Amniotic stem cell (primary cell): ENCODE data around the gene GGN.
"Not testable (repeated sequence)": the region's sequence is repeated elsewhere in the genome, so short reads cannot be mapped to it uniquely, and the experiment has no call there.

Experiments used
- DNase-seq: peaks from one replicate; lab custom pipeline; 2025; lab: John Stamatoyannopoulos, UW

GGN gene

GRCh38 chr19:38387550-38388348, at the start of gene GGN:
GGN (minus strand) TSS chr19:38388034; CDS start chr19:38387261, 773 bp downstream.
- peak; percentile 94 for DNase-seq

GRCh38 chr19:38437295-38437694, 49.5 kb upstream of the GGN start:
- no peak for DNase-seq

GRCh38 chr19:38434549-38435051, 46.8 kb upstream of the GGN start:
- DNase-seq: no peak

- DNase-seq: no peak
Measured at GRCh38 chr19:38433268-38433733, 45.5 kb upstream of the GGN start, which contains the start of gene RYR1. RYR1 (plus strand) TSS chr19:38433691; CDS start chr19:38433830, 139 bp downstream.

- DNase-seq: no peak
Measured at GRCh38 chr19:38430931-38431330, 43.1 kb upstream of the GGN start.

GRCh38 chr19:38429811-38430156, 42.0 kb upstream of the GGN start:
- no peak for DNase-seq

- no peak for DNase-seq
Measured at GRCh38 chr19:38429055-38429810, 41.4 kb upstream of the GGN start.

- not testable (repeated sequence) for DNase-seq
Measured at GRCh38 chr19:38427035-38427677, 39.3 kb upstream of the GGN start.

GRCh38 chr19:38425810-38426466, 38.1 kb upstream of the GGN start, which contains the start of gene RASGRP4:
RASGRP4 (minus strand) TSS chr19:38426219; CDS start chr19:38426091, 128 bp downstream.
- DNase-seq: no peak

GRCh38 chr19:38425222-38425809, 37.5 kb upstream of the GGN start:
- no peak for DNase-seq

GRCh38 chr19:38424272-38424671, 36.4 kb upstream of the GGN start:
- no peak for DNase-seq

- no peak for DNase-seq
Measured at GRCh38 chr19:38422438-38422837, 34.6 kb upstream of the GGN start.

GRCh38 chr19:38421856-38422255, 34.0 kb upstream of the GGN start:
- DNase-seq: no peak

- DNase-seq: no peak
Measured at GRCh38 chr19:38420935-38421334, 33.1 kb upstream of the GGN start.

GRCh38 chr19:38417544-38418506, 30.0 kb upstream of the GGN start:
- no peak for DNase-seq

GRCh38 chr19:38417146-38417543, 29.3 kb upstream of the GGN start:
- no peak for DNase-seq

- DNase-seq: no peak
Measured at GRCh38 chr19:38413416-38413815, 25.6 kb upstream of the GGN start.

- DNase-seq: no peak
Measured at GRCh38 chr19:38412961-38413360, 25.1 kb upstream of the GGN start.

- DNase-seq: no peak
Measured at GRCh38 chr19:38412491-38412890, 24.7 kb upstream of the GGN start.

- not testable (repeated sequence) for DNase-seq
Measured at GRCh38 chr19:38411898-38412297, 24.1 kb upstream of the GGN start.
